Spinal cord (tissue), 10 donors: ENCODE results near the gene DPP6. TPM values are rescaled to one million over a fixed set of nuclear protein-coding genes. Genes with fewer than 3 reads are reported as not detected.
A peak's percentile ranks its signal among the peaks of the same experiment; 100 is the strongest.
"Not testable (repeated sequence)": the region's sequence is repeated elsewhere in the genome, so short reads cannot be mapped to it uniquely, and the experiment has no call there.

Experiments used
- DNase-seq, 6 donors: peaks; one replicate each; pipeline versions ENCODE4 v3.0.0 to v3.0.0-alpha.2; 2013 to 2015; ENCODE audit warnings: low spot score in 6 of 6, low read depth in 4 of 6
- H3K27ac ChIP-seq: one replicate; pipeline ENCODE4 v1.5.1; 2013; ENCODE audit warnings: low read depth, low read length, control low read depth
- H3K27me3 ChIP-seq: one replicate; pipeline ENCODE4 v1.6.1; 2013; ENCODE audit warnings: low read length; ENCODE audit not compliant: control insufficient read depth, insufficient read depth
- H3K36me3 ChIP-seq: one replicate; pipeline ENCODE4 v1.6.1; 2013; ENCODE audit warnings: low read length; ENCODE audit not compliant: control insufficient read depth, insufficient read depth
- H3K4me1 ChIP-seq: one replicate; pipeline ENCODE4 v1.6.1; 2013; ENCODE audit warnings: low read length; ENCODE audit not compliant: control insufficient read depth, insufficient read depth
- H3K4me3 ChIP-seq: one replicate; pipeline ENCODE4 v1.5.1; 2013; ENCODE audit warnings: low read depth, low read length, control low read depth
- H3K9me3 ChIP-seq: one replicate; pipeline ENCODE4 v1.6.1; 2013; ENCODE audit warnings: low read length; ENCODE audit not compliant: control insufficient read depth, insufficient read depth
- WGBS: methylation state at CpG from one replicate; pipeline ENCODE4 v1.1.5; 2013; ENCODE audit warnings: missing lambda C conversion rate; ENCODE audit not compliant: insufficient coverage; 5-methylcytosine and 5-hydroxymethylcytosine counted together
- polyA plus RNA-seq, 2 donors: library from polyadenylated mRNA; unstranded; fragments of 120-200 nt; gene quantifications; one replicate each; pipeline ENCODE4 v1.2.1, GENCODE V29; 2013; ENCODE audit not compliant: insufficient read length in 2 of 2
- total RNA-seq, 2 donors: library from RNA; depleted of rRNA in 1 of 2; stranded (reverse); fragments of 120-200 nt in 1 of 2; fragments of >200 nt in 1 of 2; gene quantifications; one replicate each; pipeline versions ENCODE4 v1.2.3 to v1.2.4, GENCODE V29; 2013 to 2014
- donor health status: healthy.

The DPP6 gene
- total and polyA plus RNA-seq, 4 donors, result 36.3 to 104 (median 78.5) TPM

DNA sequence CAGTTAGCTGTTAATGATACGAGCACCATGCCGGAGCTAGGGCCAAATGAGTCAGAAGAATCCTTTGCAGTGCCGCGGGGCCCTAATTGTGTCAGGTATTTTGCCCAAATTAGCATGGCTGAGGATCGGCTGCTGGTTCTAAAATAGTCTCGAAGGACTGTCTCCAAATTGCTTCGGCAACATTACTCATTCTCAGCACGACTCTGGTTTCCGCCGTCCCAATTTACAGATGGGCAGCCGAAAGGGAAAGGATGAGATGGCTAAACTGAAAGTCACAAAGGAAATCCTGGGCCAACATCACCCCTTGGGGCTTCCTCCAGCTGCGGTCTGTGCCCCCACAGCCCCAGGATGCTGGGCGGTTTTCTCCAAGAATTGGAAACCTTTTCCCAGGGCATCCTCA is 599.3 kb downstream of the DPP6 start:
- WGBS, result 88% methylated on average over 13 of the region's 13 CpGs
- H3K9me3 ChIP-seq, result peaks cover 4% of the 10 kb centered on the region

DNA sequence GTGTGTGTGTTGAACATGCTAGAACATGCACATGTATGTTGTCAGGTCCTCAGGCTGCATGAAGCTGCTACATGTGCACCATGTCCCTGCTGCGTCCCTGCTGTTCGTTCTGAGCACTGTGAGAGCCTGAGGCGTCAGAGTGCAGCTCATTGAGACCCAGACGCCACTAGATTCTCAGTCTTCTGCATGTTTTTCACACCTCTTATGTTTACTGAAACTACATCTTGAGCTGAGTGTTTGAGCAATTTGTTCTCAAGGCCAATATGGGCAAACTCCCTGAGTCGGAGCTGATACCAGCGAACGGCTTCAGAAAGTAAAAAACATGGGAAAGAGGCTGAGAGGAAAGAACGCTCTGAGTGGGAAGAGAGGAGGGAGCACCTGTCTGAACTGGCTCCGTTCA is 600.4 kb downstream of the DPP6 start:
- peaks cover 10% of the 10 kb centered on the region for H3K36me3 ChIP-seq

More for the DNA sequence above, 599.3 kb downstream of the DPP6 start:
- H3K4me3 ChIP-seq, result no peak overlapping the region
- no peaks in the 10 kb centered on the region for H3K27me3 ChIP-seq
- H3K4me1 ChIP-seq, result no peaks in the 10 kb centered on the region
- H3K36me3 ChIP-seq, result peaks cover 7% of the 10 kb centered on the region
- H3K27ac ChIP-seq, result no peak overlapping the region
- DNase-seq, result no peak

DNA sequence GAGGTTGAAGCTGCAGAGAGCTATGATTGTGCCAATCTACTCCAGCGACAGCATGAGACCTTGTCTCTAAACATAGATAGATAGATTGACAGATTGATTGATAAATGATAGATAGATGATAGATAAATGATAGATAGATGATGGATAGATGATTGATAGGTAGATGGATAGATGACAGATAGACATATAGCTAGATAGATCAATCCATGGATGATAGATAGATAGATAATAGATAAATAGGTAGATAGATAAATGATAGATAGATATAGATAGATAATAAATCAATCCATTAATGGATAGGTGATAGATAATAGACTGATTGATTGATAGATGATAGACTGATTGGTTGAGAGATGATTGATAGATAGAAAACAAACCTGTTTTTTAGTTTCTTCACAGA is 601.1 kb downstream of the DPP6 start:
- Histone ChIP-seq H3K4me3 (no peak overlapping the region), H3K9me3 (peaks cover 4% of the 10 kb centered on the region), H3K27ac (no peak overlapping the region), H3K27me3 (no peaks in the 10 kb centered on the region), H3K4me1 (no peaks in the 10 kb centered on the region), H3K36me3 (peaks cover 10% of the 10 kb centered on the region)
- 100% methylated on average over 1 of the region's 1 CpG for WGBS
- no peak for DNase-seq

More for the DNA sequence above, 600.4 kb downstream of the DPP6 start:
- peaks cover 4% of the 10 kb centered on the region for H3K9me3 ChIP-seq
- H3K4me3 ChIP-seq, result no peak overlapping the region
- 83% methylated on average over 7 of the region's 9 CpGs for WGBS
- DNase-seq, result peak in 1 of 6 donors; percentile 20
- no peaks in the 10 kb centered on the region for H3K4me1 ChIP-seq
- no peaks in the 10 kb centered on the region for H3K27me3 ChIP-seq
- H3K27ac ChIP-seq, result no peak overlapping the region

DNA sequence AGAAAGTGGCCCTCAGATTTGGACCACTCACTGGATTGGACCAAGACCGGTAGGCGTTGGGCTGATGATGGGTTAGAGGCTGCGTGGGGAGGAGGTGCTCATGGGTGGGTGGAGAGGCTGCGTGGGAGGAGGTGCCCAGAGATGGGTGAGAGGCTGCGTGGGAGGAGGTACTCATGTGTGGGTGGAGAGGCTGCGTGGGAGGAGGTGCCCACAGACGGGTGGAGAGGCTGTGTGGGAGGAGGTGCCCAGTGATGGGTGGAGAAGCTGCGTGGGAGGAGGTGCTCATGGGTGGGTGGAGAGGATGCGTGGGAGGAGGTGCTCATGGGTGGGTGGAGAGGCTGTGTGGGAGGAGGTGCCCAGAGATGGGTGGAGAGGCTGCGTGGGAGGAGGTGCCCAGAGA is 604.4 kb downstream of the DPP6 start:
- H3K4me1 ChIP-seq, result no peaks in the 10 kb centered on the region
- peaks cover 6% of the 10 kb centered on the region for H3K9me3 ChIP-seq
- no peak overlapping the region for H3K4me3 ChIP-seq
- H3K27ac ChIP-seq, result no peak overlapping the region
- H3K36me3 ChIP-seq, result peaks cover 6% of the 10 kb centered on the region
- 96% methylated on average over 10 of the region's 10 CpGs for WGBS
- no peaks in the 10 kb centered on the region for H3K27me3 ChIP-seq
- no peak for DNase-seq

DNA sequence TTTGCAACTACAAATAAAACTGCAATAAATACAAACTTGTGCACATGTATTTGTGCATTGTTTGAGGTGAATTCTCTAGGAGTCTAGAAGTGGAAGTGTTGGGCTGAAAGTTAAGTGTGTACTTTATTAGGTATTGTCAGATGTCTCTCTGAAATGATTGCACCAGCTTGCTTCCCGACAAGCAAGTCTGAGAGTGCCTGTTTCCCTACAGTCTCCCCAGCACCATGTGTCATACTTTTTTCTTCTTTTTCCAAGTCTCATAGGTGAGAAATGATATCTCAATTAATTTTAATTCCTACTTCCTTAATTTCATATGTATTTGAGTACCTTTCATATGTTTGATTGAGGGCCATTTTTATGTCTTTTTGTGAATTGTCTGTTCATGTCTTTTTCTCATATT is 614.6 kb downstream of the DPP6 start:
- DNase-seq, result no peak
- Histone ChIP-seq H3K4me3 (no peak overlapping the region), H3K4me1 (no peaks in the 10 kb centered on the region), H3K36me3 (no peaks in the 10 kb centered on the region), H3K27ac (no peak overlapping the region), H3K9me3 (peaks cover 13% of the 10 kb centered on the region), H3K27me3 (no peaks in the 10 kb centered on the region)
- no CpG with 5 or more reads among the region's 1 CpG for WGBS

DNA sequence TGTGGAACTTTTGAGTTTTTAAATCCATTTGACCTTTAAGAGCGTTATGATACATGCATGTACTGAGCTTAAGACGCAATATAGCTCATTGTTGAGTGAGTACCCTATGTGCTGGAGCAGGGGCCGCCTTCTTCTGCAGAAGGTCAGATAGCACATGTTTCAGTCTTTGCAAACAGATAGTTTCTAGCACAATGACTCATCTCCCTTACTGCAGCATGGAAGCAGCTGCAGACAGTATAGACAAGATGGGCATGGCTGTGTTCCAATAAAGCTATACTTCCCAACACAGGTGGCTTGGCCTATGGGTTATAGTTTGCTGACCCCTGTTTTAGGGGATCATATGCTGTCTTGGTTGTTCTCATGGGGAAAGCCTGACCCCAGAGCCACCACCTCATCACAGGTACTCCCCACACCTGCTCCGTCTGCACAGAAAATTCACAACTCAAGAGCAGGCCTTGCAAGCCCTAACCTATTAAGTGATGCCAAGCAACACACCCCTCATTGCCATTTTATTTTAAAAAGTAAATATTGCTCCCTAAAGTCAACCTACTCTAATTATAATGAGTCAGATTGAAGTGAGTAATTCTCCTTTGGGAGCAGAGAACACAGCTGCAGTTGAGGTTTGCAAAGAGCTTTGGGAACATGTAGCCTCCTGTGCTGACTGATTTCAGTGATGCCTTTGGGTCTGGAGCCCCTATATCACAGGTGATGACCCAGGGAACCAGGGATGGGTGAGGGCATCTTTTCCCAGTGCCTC is 620.6 kb downstream of the DPP6 start:
- WGBS, result 100% methylated on average over 3 of the region's 4 CpGs
- Histone ChIP-seq H3K27ac (no peak overlapping the region), H3K4me3 (no peak overlapping the region), H3K36me3 (peaks cover 10% of the 10 kb centered on the region), H3K27me3 (no peaks in the 10 kb centered on the region), H3K4me1 (no peaks in the 10 kb centered on the region), H3K9me3 (no peaks in the 10 kb centered on the region)
- DNase-seq, result no peak

DNA sequence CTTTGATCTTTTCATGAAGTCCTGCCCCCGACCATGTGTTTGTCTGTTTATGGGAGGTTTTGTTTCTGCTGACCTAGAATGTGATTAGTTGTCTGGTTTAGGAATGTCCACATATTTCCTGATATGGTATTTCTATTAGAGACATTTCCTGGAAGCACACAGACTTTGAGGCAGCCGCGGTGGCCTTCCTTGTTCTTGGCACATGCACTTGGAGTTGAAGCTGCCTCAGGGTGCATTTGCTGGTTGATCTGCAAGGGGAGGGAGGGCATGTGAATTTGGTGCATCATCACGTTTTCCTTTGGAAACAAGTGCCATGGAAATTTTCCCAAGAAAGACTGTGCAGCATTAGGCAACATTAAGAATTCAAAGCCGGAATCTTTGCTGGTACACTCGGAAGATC is 622.0 kb downstream of the DPP6 start:
- 73% methylated on average over 6 of the region's 6 CpGs for WGBS
- H3K27ac ChIP-seq, result no peak overlapping the region
- peaks cover 14% of the 10 kb centered on the region for H3K36me3 ChIP-seq
- no peaks in the 10 kb centered on the region for H3K27me3 ChIP-seq
- no peaks in the 10 kb centered on the region for H3K4me1 ChIP-seq
- no peak for DNase-seq
- no peaks in the 10 kb centered on the region for H3K9me3 ChIP-seq
- H3K4me3 ChIP-seq, result no peak overlapping the region

DNA sequence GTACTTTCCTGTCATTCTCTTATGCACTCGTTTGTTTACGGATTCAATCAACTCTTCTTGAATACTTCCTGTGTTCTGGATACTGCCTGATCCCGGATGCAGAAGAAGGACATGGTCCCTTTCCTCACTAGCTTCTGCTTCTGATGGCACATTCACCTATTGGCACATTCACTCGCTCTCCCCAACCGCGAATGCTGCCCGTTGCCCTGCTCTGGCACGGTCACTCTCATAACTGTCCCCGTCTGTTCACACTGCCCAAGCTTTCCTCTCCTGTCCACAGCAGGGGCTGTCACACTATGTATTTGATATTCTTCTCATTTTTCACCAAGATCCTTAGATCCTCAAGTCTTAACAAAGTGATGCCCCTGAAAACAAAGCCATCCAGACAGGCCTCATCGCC is 623.4 kb downstream of the DPP6 start:
- Histone ChIP-seq H3K27ac (no peak overlapping the region), H3K9me3 (no peaks in the 10 kb centered on the region), H3K4me3 (no peak overlapping the region), H3K27me3 (no peaks in the 10 kb centered on the region), H3K36me3 (peaks cover 14% of the 10 kb centered on the region), H3K4me1 (no peaks in the 10 kb centered on the region)
- WGBS, result 96% methylated on average over 10 of the region's 10 CpGs
- DNase-seq, result no peak

DNA sequence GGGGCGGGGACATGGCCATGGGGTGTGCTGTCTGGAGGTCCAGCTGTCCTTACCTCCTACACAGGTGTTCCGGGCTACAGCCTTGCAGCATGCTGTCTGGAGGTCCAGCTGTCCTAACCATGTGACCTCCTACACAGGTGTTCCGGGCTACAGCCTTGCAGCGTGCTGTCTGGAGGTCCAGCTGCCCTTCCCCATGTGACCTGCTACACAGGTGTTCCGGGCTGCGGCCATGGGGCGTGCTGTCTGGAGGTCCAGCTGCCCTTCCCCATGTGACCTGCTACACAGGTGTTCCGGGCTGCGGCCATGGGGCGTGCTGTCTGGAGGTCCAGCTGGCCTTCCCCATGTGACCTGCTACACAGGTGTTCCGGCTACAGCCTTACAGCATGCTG is 623.8 kb downstream of the DPP6 start:
- H3K27me3 ChIP-seq, H3K27ac ChIP-seq, H3K4me1 ChIP-seq, DNase-seq, H3K9me3 ChIP-seq, H3K4me3 ChIP-seq: not testable (repeated sequence)
- WGBS, result 94% methylated on average over 11 of the region's 11 CpGs
- H3K36me3 ChIP-seq, result peaks cover 14% of the 10 kb centered on the region

DNA sequence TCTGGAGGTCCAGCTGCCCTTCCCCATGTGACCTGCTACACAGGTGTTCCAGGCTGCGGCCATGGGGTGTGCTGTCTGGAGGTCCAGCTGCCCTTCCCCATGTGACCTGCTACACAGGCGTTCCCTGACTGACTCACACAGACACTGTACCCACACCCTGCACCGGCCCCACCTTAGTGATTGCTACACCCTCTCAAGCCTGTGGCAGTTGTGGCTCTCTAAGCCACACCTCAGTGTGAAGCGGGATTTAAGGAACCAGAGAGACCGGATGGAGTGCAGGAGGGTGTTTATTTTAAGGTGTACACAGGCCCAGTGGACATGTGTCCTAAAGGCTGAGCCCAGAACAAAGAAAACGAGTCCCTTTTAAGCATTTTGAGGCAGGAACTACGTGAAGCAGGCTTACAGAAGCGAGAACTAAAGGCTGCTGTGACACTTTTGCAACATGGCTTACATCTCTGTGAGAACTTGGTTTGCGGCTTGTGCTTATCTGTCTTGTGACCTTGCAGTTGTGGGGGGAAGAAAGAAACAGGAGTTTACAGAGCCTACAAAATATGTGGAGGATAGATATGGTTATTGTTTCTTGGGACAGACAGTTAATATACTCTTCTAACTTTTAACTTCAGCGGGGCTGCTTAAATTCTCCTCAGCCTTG is 624.4 kb downstream of the DPP6 start:
- H3K27me3 ChIP-seq, result no peaks in the 10 kb centered on the region
- no peaks in the 10 kb centered on the region for H3K4me1 ChIP-seq
- H3K36me3 ChIP-seq, result peaks cover 14% of the 10 kb centered on the region
- no peak for DNase-seq
- no peak overlapping the region for H3K27ac ChIP-seq
- 90% methylated on average over 7 of the region's 10 CpGs for WGBS
- H3K9me3 ChIP-seq, result no peaks in the 10 kb centered on the region
- H3K4me3 ChIP-seq, result no peak overlapping the region
